K562 (cell line): ENCODE measurements around the gene PPP2R5A. TPM values are rescaled to one million over a fixed set of nuclear protein-coding genes. Genes with fewer than 3 reads are reported as not detected.

Experiments used
- ATAC-seq: fragments of 200-7000 bp; cut with Tn5 transposase; 3 replicates; pipeline ENCODE4 v1.9.1; 2020; ENCODE audit warnings: moderate library complexity
- BruUV-seq: library from RNA; stranded (reverse); fragments of 400-500 nt; replicated peaks from 2 replicates; lab custom pipeline; 2021; lab: Mats Ljungman, UMichigan
- CTCF ChIA-PET: fragments of 300-600 bp; formaldehyde crosslinking; extraction: SDS; loops from one replicate; lab custom pipeline; 2021; ENCODE audit warnings: low intra/inter-chr PET ratio; lab: Yijun Ruan, JAX
- POLR2A ChIA-PET: fragments of 300-600, 350-650 bp; sonication (Branson Sonifier 250); formaldehyde crosslinking; extraction: SDS; loops from one replicate; lab custom pipeline; 2021; ENCODE audit warnings: antibody characterized with exemption, inconsistent platforms; lab: Yijun Ruan, JAX
- DNase-seq, 4 experiments: peaks; one replicate each; pipeline versions ENCODE4 v3.0.0 to v3.0.0-alpha.2; 2011 to 2018; ENCODE audit warnings: low spot score in 3 of 4, mixed read lengths in 3 of 4; ENCODE audit errors: extremely low read depth in 1 of 4
- FAIRE-seq: peaks from 2 replicates; lab custom pipeline; 2011; peaks lifted over from hg19 to GRCh38; lab: Jason Lieb, UNC
- H2AFZ ChIP-seq: 2 replicates; pipeline ENCODE4 v1.6.0; 2011; ENCODE audit warnings: low read depth, low read length, control low read depth, inconsistent platforms
- H3K27ac ChIP-seq: fragments of 200-600 bp; 3 replicates; pipeline ENCODE4 v1.8.0; 2011; ENCODE audit warnings: low read depth, mild to moderate bottlenecking, control low read depth, inconsistent platforms, low read length, moderate library complexity, mixed read lengths; ENCODE audit errors: extremely low read depth
- H3K27me3 ChIP-seq, 2 experiments: fragments of 300-600 bp in 1 of 2; 2 replicates in 1 of 2; 3 replicates in 1 of 2; pipeline versions ENCODE4 v1.6.0 to v1.8.0; 2011; ENCODE audit warnings: inconsistent platforms in 2 of 2, low read length in 2 of 2, mild to moderate bottlenecking in 1 of 2, mixed read lengths in 1 of 2, moderate library complexity in 1 of 2; ENCODE audit not compliant: control insufficient read depth in 2 of 2, insufficient read depth in 2 of 2
- H3K36me3 ChIP-seq: fragments of 300-600 bp; 3 replicates; pipeline ENCODE4 v1.8.0; 2011; ENCODE audit warnings: mild to moderate bottlenecking, low read length, inconsistent platforms; ENCODE audit not compliant: control insufficient read depth, insufficient read depth
- H3K4me1 ChIP-seq, 2 experiments: fragments of 200-600 bp in 1 of 2; replicated peaks in 1 of 2; 2 replicates in 1 of 2; 3 replicates in 1 of 2; pipeline versions ENCODE4 v1.5.1 to v1.8.0; 2011; ENCODE audit warnings: inconsistent platforms in 2 of 2, low read length in 2 of 2, mild to moderate bottlenecking in 1 of 2, mixed read lengths in 1 of 2, moderate library complexity in 1 of 2; ENCODE audit not compliant: control insufficient read depth in 2 of 2, insufficient read depth in 2 of 2
- H3K4me2 ChIP-seq: 2 replicates; pipeline ENCODE4 v1.6.1; 2011; ENCODE audit warnings: low read length, control low read depth, inconsistent platforms, mixed read lengths; ENCODE audit not compliant: insufficient read depth
- H3K4me3 ChIP-seq: fragments of 200-600 bp; sonication (generic), shearing (Covaris generic); 2 replicates; pipeline ENCODE4 v1.5.1; 2016; ENCODE audit warnings: control low read depth, inconsistent platforms
- H3K79me2 ChIP-seq: fragments of 200-600 bp; 3 replicates; pipeline ENCODE4 v1.8.0; 2011; ENCODE audit warnings: low read length, inconsistent platforms; ENCODE audit not compliant: control insufficient read depth, insufficient read depth
- H3K9ac ChIP-seq, 2 experiments: 2 replicates each; pipeline versions ENCODE4 v1.6.0 to v1.6.1; 2011; ENCODE audit warnings: low read depth in 2 of 2, low read length in 2 of 2, control low read depth in 1 of 2, inconsistent platforms in 1 of 2, mild to moderate bottlenecking in 1 of 2, mixed read lengths in 1 of 2; ENCODE audit not compliant: insufficient read depth in 1 of 2
- H3K9me1 ChIP-seq: one replicate; pipeline ENCODE4 v1.6.0; 2011; ENCODE audit warnings: inconsistent platforms, mild to moderate bottlenecking, low read length, moderate library complexity; ENCODE audit not compliant: control insufficient read depth, insufficient read depth
- H3K9me3 ChIP-seq: replicated peaks from 2 replicates; pipeline ENCODE4 v1.5.1; 2011; ENCODE audit warnings: low read depth, low read length, inconsistent platforms; ENCODE audit not compliant: control insufficient read depth, insufficient read depth
- H4K20me1 ChIP-seq: replicated peaks from 2 replicates; pipeline ENCODE4 v1.6.1; 2011; ENCODE audit warnings: low read length, inconsistent platforms, mixed read lengths; ENCODE audit not compliant: control insufficient read depth, insufficient read depth
- RBFOX2 ChIP-seq: fragments of 200-400 bp; formaldehyde crosslinking; IDR thresholded peaks from 2 replicates; pipeline ENCODE4 v1.6.1; 2017; ENCODE audit warnings: low read depth, mild to moderate bottlenecking, low read length, moderate library complexity
- ZNF830 ChIP-seq: fragments of 250-450 bp; sonication (Bioruptor Pico); IDR thresholded peaks from 2 replicates; pipeline ENCODE4 v1.5.0; 2021; ENCODE audit warnings: mild to moderate bottlenecking
- WGBS: fragments of 100-300 bp; shearing (Covaris generic); methylation state at CpG from one replicate; pipeline ENCODE4 v1.1.6; 2016; ENCODE audit warnings: low coverage, mixed read lengths; ENCODE audit not compliant: insufficient coverage; ENCODE audit errors: missing lambda C conversion rate; 5-methylcytosine and 5-hydroxymethylcytosine counted together
- in situ Hi-C: fragments of 300-500 bp; cut with MboI; formaldehyde crosslinking; loops from 4 replicates; pipeline ENCODE4 v1.15.0; 2018; ENCODE audit warnings: inconsistent platforms, mixed read lengths
- intact Hi-C: fragments of 100-400 bp; cut with micrococcal nuclease; formaldehyde crosslinking; loops from 2 replicates; pipeline ENCODE4 v1.14.2; 2022
- polyA plus RNA-seq, 8 experiments: library from polyadenylated mRNA; depleted of rRNA in 4 of 8; stranded (reverse) in 5 of 8; unstranded in 3 of 8; fragments of >200 nt; fragmentation: Nextera tagmentation in 2 of 8; fragmentation: Illumina TruSeq in 1 of 8; extraction: Ambion mirVana in 2 of 8; extraction: Trizol in 1 of 8; gene quantifications; 2 replicates each; pipeline versions ENCODE4 v1.2.1 to v1.2.3, GENCODE V29; 2011 to 2014; ENCODE audit warnings: inconsistent platforms in 1 of 8, missing spikeins in 1 of 8
- total RNA-seq, 7 experiments: library from RNA; depleted of rRNA in 6 of 7; stranded (reverse); fragments of >200 nt in 6 of 7; fragmentation: Illumina TruSeq in 2 of 7; extraction: Trizol in 2 of 7; gene quantifications; 2 replicates each; pipeline versions ENCODE4 v1.2.1 to v1.2.3, GENCODE V29; 2011 to 2021; ENCODE audit warnings: low replicate concordance in 1 of 7
- TF ChIP-seq, protein P1 (sequence below): fragments of 450-650 bp; IDR thresholded peaks from 2 replicates; pipeline ENCODE4 v1.6.1; 2016; ENCODE audit warnings: borderline replicate concordance
- TF ChIP-seq, protein P2 (sequence below), 3 experiments: IDR thresholded peaks in 2 of 3; conservative IDR thresholded peaks in 1 of 3; 2 replicates each; pipeline ENCODE4 v1.5.1; 2011 to 2012; ENCODE audit warnings: low read length in 3 of 3, mild to moderate bottlenecking in 3 of 3, control low read depth in 2 of 3, improper control_type of control experiment in 1 of 3, inconsistent platforms in 1 of 3, low read depth in 1 of 3, mixed read lengths in 1 of 3, moderate library complexity in 1 of 3; ENCODE audit not compliant: insufficient read depth in 2 of 3
- TF ChIP-seq, protein P3 (sequence below): sonication (generic); formaldehyde crosslinking; IDR thresholded peaks from 2 replicates; pipeline ENCODE4 v1.8.1; 2022; ENCODE audit warnings: missing genetic modification reagents
- TF ChIP-seq, protein P4 (sequence below), 3 experiments: fragments of 200-800 bp in 1 of 3; fragments of 250-450 bp in 1 of 3; fragments of 450-650 bp in 1 of 3; sonication (Bioruptor Pico) in 1 of 3; sonication (Bioruptor generic) in 1 of 3; formaldehyde crosslinking in 1 of 3; IDR thresholded peaks; 2 replicates each; pipeline versions ENCODE4 v1.6.1 to v1.8.0; 2016 to 2022; ENCODE audit warnings: mild to moderate bottlenecking in 2 of 3, missing genetic modification characterization in 2 of 3, missing compliant biosample characterization in 1 of 3, moderate library complexity in 1 of 3

PPP2R5A gene
- total and polyA plus RNA-seq, 9 of the 15 experiments (the other 6 are each of a cell fraction or from before 2014, with no cell fraction given): 26.9 to 106 (median 64.3) TPM

DNA sequence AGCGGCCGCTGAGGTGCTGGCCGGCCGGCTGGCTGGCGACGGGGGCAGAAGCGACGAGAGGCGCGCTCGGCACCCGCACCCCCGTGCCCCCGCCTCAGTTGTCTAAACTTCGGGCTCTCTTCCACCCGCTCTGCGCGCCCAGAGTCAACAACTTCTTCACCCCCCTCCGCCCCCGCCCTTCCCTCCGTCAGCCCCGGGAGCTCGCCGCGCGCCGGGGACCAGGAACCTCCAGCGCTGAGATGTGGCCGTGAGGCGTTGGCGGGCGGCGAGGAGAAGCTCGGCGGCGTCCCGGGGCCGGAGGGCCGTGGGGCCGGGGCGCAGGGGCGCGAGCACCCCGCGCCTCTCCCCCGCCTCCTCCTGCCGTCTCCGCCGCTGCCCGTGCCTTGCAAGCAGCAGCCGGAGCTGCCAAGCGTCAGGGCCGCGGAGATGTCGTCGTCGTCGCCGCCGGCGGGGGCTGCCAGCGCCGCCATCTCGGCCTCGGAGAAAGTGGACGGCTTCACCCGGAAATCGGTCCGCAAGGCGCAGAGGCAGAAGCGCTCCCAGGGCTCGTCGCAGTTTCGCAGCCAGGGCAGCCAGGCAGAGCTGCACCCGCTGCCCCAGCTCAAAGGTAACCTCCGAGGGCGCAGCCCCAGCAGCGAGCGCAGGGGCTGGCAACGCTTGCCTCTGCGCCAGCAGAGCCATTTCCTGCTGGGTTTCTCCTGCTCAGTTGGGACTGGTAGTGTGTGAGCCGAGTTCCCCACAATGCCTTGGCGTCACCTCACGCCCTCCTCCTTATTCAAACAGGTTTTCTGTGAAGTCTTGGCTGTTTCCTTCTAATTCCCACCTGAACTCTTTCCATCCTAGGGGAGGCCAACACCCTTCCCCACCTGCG lies 710 bp downstream of the PPP2R5A start:
- CTCF ChIA-PET: interaction anchor here (0.6 kb wide), 1 partner anchor 25 kb away, joined by 3 read pairs; no protein-coding TSS in a partner anchor
- WGBS: under 1% methylated on average over 39 of the region's 85 CpGs
- in situ Hi-C loops (no loop called here), intact Hi-C loops (loop anchor here (1.0 to 5.0 kb wide), 4 partner anchors 25 to 151 kb away; no protein-coding TSS in a partner anchor)
- H3K36me3 ChIP-seq: peaks cover 12% of the 10 kb centered on the region; the same call in 2 of the 3 replicates
- peak; percentile 48 for ATAC-seq
- peak; percentile 70 to 82 (median 72) for DNase-seq
- H2AFZ ChIP-seq: peak overlapping the region; percentile 82
- H3K27ac ChIP-seq: peak overlapping the region; percentile 89
- peak; percentile 15 for FAIRE-seq
- H3K9ac ChIP-seq: peak overlapping the region; percentile 78 to 99
- peaks cover 11% of the 10 kb centered on the region; the same call in 1 of the 2 replicates for H4K20me1 ChIP-seq
- H3K9me3 ChIP-seq: no peaks in the 10 kb centered on the region
- peaks cover 68% of the 10 kb centered on the region for H3K79me2 ChIP-seq
- POLR2A ChIA-PET: interaction anchor here (0.6 to 3.0 kb wide), 15 partner anchors 10 to 215 kb away, joined by 3 to 15 read pairs (median 3); no protein-coding TSS in a partner anchor
- H3K27me3 ChIP-seq: no peaks in the 10 kb centered on the region
- peak overlapping the region; percentile 98 for H3K4me2 ChIP-seq
- BruUV-seq: no TSS peak
- no peaks in the 10 kb centered on the region for H3K9me1 ChIP-seq
- peak overlapping the region; percentile 86 for H3K4me3 ChIP-seq
- peaks cover 23 to 27% of the 10 kb centered on the region in 2 experiments; a peak in 4 of 5 replicates for H3K4me1 ChIP-seq
- TF ChIP-seq, protein P1, sequence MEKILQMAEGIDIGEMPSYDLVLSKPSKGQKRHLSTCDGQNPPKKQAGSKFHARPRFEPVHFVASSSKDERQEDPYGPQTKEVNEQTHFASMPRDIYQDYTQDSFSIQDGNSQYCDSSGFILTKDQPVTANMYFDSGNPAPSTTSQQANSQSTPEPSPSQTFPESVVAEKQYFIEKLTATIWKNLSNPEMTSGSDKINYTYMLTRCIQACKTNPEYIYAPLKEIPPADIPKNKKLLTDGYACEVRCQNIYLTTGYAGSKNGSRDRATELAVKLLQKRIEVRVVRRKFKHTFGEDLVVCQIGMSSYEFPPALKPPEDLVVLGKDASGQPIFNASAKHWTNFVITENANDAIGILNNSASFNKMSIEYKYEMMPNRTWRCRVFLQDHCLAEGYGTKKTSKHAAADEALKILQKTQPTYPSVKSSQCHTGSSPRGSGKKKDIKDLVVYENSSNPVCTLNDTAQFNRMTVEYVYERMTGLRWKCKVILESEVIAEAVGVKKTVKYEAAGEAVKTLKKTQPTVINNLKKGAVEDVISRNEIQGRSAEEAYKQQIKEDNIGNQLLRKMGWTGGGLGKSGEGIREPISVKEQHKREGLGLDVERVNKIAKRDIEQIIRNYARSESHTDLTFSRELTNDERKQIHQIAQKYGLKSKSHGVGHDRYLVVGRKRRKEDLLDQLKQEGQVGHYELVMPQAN: 0 out of 2 replicates have a peak, but pooled peaks have one; percentile 52
- TF ChIP-seq, protein P2, sequence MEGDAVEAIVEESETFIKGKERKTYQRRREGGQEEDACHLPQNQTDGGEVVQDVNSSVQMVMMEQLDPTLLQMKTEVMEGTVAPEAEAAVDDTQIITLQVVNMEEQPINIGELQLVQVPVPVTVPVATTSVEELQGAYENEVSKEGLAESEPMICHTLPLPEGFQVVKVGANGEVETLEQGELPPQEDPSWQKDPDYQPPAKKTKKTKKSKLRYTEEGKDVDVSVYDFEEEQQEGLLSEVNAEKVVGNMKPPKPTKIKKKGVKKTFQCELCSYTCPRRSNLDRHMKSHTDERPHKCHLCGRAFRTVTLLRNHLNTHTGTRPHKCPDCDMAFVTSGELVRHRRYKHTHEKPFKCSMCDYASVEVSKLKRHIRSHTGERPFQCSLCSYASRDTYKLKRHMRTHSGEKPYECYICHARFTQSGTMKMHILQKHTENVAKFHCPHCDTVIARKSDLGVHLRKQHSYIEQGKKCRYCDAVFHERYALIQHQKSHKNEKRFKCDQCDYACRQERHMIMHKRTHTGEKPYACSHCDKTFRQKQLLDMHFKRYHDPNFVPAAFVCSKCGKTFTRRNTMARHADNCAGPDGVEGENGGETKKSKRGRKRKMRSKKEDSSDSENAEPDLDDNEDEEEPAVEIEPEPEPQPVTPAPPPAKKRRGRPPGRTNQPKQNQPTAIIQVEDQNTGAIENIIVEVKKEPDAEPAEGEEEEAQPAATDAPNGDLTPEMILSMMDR (IDR thresholded peaks at IDR 0.05 in 2 of 3, conservative IDR thresholded peaks at IDR 0.05 in 1 of 3; ENCODE audit: insufficient read depth in 2 of 3, low read depth in 1 of 3, low read length in 3 of 3): 0 out of 6 replicates have a peak, but pooled peaks of 1 of the 3 experiments have one; percentile 0
- TF ChIP-seq, protein P3, sequence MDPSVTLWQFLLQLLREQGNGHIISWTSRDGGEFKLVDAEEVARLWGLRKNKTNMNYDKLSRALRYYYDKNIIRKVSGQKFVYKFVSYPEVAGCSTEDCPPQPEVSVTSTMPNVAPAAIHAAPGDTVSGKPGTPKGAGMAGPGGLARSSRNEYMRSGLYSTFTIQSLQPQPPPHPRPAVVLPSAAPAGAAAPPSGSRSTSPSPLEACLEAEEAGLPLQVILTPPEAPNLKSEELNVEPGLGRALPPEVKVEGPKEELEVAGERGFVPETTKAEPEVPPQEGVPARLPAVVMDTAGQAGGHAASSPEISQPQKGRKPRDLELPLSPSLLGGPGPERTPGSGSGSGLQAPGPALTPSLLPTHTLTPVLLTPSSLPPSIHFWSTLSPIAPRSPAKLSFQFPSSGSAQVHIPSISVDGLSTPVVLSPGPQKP (CRISPR knock-in tag): no peak
- TF ChIP-seq RBFOX2 (peak; percentile 63), ZNF830 (peak; percentile 78; the same call in 1 of the 2 replicates)
- TF ChIP-seq, protein P4, sequence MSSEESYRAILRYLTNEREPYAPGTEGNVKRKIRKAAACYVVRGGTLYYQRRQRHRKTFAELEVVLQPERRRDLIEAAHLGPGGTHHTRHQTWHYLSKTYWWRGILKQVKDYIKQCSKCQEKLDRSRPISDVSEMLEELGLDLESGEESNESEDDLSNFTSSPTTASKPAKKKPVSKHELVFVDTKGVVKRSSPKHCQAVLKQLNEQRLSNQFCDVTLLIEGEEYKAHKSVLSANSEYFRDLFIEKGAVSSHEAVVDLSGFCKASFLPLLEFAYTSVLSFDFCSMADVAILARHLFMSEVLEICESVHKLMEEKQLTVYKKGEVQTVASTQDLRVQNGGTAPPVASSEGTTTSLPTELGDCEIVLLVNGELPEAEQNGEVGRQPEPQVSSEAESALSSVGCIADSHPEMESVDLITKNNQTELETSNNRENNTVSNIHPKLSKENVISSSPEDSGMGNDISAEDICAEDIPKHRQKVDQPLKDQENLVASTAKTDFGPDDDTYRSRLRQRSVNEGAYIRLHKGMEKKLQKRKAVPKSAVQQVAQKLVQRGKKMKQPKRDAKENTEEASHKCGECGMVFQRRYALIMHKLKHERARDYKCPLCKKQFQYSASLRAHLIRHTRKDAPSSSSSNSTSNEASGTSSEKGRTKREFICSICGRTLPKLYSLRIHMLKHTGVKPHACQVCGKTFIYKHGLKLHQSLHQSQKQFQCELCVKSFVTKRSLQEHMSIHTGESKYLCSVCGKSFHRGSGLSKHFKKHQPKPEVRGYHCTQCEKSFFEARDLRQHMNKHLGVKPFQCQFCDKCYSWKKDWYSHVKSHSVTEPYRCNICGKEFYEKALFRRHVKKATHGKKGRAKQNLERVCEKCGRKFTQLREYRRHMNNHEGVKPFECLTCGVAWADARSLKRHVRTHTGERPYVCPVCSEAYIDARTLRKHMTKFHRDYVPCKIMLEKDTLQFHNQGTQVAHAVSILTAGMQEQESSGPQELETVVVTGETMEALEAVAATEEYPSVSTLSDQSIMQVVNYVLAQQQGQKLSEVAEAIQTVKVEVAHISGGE (CRISPR knock-in tag; IDR thresholded peaks at IDR 0.05): 0 out of 6 replicates have a peak, but pooled peaks of 1 of the 3 experiments have one; percentile 20
